HG03378 (cell line): Measurements from ENCODE around the gene NFIL3.
A peak's percentile ranks its signal among the peaks of the same experiment; 100 is the strongest.
"Not testable (repeated sequence)": the region's sequence is repeated elsewhere in the genome, so short reads cannot be mapped to it uniquely, and the experiment has no call there.

Source experiments
- ATAC-seq: cut with Tn5 transposase; IDR thresholded peaks from one replicate; pipeline ENCODE4 v1.9.1; 2021; ENCODE audit warnings: mild to moderate bottlenecking, moderate library complexity; ENCODE audit not compliant: unreplicated experiment

NFIL3 gene

GRCh38 chr9:91423785-91424402 is at the start of gene NFIL3:
Gene NFIL3, minus strand, starts transcription at chr9:91423832. Its CDS starts 13,098 bp downstream, at chr9:91410734.
- ATAC-seq, result peak; percentile 38

GRCh38 chr9:91471524-91471923 is 47.9 kb upstream of the NFIL3 start:
- ATAC-seq, result not testable (repeated sequence)

- ATAC-seq, result no peak
These were observed 41.8 kb upstream of the NFIL3 start for GRCh38 chr9:91465420-91465819.

DNA sequence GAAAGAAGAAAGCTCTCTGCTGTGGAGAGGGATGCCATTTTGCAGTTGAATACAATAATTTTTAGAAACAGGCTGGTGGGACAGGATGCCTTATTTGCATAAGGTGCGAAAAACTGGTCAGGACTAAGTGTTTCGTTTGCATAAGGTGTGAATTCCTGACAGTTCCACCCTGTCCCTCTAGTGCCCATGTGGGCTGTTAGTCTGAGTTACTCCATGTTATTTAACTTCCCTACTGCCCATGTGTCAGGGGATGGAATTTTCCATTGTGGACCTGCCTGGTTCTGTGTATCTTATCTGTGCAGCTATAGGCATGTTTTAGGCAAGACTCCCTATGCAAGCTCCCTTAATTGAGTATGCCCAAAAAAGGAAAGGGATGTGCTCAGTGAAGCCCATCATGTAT is 35.3 kb upstream of the NFIL3 start:
- no peak for ATAC-seq

DNA sequence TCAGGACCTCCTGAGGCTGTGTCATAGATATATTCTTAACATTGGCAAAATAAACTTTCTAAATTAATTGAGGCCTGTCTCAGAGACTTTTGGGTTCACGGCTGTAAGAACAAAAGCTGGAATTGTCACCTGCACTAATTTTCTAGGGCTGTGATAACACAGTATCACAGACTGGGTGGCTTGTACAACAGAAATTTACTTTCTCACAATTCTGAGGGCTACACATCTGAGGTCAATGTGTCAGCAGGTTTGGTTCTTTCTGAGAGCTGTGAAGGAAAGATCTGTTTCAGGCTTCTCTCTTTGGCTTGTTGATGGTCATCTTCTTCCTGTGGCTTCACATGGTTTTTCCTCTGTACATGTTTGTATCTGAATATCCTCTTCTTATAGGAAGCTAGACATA is 29.2 kb upstream of the NFIL3 start:
- no peak for ATAC-seq

DNA sequence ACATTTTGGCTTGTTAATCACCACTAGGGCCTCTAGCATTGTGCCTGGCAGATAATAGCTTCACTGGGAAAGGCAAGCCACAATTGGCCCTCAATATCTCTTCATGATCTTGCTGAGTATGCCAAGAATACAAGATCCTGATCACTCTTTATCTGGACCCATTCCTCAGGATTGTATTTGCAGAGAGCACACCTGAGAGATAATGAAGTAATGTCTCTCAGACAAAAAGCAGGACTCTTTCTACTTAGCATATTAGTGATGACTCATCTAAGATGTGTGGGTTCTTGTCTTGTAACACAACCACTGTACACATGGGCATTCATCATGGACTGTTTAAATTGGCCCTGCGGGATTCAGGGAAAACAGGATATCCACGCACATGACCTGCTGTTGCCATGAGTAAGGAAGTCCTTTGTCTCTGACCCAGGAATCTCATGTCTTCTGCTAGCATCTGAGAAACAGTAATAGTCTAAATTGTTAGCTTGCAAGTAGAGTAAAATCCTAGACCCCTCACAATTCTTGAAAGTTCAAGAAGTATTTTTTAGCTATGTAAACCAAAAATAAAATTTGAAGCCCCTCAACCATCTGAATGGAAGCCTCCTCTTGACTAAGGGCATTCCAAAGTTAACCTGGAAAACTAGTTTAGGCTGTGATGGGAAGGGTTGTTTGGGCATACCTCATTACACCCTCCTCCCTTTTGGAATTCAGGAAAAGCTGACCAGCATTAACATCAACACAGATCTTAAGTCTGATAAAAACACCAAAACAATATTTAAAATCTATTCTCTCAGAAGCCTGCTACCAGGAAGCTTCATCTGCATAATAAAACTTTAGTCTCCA is 28.0 kb upstream of the NFIL3 start:
- no peak for ATAC-seq

DNA sequence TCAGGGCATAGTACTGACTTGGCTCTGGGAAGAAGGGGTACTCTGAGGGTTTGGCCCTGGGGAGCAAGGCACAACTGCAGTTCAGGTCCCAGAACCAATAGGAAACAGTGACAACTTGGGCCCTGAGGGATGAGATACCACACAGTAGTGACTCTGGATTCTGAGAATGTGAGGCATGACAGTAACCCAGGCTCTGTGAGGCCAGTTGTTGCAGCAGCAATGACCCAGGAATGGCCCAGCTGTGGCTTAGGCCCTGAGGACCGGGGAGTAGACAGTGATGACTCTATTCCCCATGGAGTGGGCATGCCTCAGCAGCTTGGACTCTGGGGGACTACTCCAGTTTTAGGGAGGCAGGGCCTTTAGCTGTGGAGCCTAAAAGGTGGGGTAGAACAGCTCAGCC is 21.5 kb upstream of the NFIL3 start:
- ATAC-seq, result no peak

DNA sequence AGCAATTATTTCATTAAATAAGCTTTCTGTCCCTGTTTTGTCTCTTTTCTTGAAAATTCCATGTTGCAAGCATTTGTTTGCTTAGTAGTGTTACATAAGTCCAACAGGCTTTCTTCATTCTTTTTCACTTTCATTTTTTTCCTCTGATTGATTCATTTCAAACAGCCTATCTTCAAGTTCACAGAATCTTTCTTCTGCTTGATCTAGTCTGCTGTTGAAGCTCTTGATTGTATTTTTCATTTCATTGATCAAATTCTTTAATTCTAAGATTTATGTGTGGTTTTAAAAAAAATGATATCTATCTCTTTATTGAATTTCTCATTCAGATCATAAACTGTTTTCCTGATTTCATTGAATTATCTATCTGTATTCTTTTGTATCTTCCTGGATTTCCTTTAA is 20.4 kb upstream of the NFIL3 start:
- no peak for ATAC-seq

DNA sequence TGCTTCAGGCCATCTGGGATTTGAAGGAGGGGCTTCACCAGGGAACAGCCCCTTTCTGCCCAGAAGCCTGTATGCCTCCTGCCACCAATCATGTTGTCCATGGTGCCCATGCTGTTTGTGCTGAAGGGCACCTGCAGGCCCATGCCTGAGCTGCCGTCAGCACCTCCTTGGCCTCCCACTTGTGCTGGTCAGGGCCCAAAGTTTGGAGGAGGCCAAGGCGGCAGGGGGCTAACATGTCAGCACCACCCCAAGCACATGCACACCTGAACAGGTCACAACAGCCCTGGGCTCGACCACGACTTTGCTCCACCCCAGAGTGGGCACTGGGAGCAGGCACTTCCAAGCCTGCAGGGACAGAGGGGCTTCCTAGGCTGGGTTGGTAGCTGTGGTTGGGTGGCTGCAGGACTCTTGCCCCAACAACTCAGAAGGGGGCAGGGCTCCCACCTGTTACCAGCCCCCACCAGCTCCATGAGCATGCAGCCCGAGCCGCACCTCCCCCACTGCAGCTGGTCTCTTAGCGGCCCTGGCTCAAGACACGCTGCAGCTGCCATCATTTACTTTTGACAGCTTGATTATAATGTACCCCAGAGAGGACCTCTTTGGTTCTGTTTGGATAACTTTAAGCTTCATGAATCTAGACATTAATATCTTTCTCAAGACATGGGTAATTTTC is 19.8 kb upstream of the NFIL3 start:
- no peak for ATAC-seq

GRCh38 chr9:91436841-91437240 is 13.2 kb upstream of the NFIL3 start:
- no peak for ATAC-seq

- no peak for ATAC-seq
These were observed 9.5 kb upstream of the NFIL3 start for GRCh38 chr9:91433180-91433579.

GRCh38 chr9:91431485-91431884 is 7.9 kb upstream of the NFIL3 start:
- no peak for ATAC-seq

DNA sequence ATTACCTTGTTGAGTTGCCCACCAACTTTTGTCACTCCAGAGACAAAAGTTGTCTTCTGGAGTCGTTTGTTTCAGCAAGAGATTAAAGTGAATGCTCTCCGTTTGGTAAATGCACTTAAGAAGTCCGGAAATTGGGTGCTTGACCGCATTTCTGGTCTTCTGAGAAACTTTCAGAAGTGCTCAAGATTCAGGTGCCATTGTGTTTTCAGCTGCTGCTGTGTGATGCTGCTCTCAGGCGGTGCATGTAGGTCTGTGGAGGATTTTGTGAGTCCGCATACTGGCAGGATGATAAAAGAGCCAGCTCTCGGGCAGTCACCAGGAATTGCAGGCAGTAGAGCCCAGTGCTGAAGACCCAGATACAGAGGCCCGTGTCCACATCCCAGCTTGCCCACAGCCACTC is 5.9 kb upstream of the NFIL3 start:
- no peak for ATAC-seq

DNA sequence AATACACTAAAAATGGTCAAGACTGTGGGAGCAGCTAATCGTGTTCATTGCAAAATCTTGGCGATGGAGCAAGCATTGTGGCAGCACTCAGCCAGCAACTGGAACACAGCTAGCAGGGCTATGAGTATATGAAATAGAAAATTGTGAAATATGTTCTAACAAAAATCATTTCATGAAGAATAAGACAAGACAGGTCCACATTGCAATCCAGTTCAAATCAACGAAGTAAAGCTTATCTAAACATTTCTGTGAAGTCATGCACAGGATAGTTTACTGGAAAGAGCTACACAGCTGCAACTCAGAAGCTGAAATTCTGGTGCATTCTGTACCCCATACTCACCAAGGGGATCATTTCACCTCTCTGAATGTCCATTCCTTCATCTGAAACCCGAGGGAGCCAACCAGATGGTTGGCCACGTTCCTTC is 5.3 kb upstream of the NFIL3 start:
- ATAC-seq, result no peak

DNA sequence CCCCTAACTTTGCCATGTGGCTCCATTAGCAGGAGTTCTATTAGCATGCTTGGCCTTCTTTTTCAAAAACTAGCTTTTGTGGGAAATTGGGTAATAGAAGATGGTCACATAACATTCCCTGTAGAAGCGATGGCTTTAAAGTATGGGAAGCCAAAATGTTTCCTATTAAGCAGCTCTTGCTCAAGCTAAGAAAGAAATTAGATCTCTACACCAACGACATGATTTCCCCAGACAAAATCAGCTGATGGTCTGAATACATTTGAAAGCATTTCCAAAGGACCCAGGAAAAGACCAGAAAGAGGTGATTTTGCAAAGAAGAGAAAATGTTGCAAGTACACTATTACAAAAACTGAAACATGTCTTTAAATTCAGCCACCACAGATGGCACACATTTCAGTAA is 4.8 kb upstream of the NFIL3 start:
- ATAC-seq, result no peak

DNA sequence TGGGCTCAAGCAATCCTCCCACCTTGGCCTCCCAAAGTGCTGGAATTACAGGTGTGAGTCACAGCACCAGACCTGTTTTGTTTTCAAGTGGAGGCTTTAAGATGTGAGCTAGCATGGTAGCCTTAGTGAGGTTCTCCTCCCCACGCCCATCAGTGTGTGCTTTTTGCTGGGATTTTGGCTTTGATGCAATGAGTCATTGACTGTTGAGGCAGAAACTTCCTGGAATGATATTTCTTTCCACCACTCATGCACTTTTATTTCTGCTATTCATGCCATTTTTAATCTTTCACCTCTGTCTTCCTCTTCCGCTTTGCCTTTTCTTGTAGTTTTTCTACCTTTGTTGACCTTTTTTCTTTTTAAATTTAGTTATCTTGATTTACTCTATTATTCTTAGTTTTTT is 4.2 kb upstream of the NFIL3 start:
- no peak for ATAC-seq

- peak; percentile 37 for ATAC-seq
These were observed 2.6 kb upstream of the NFIL3 start for GRCh38 chr9:91426123-91426745.

DNA sequence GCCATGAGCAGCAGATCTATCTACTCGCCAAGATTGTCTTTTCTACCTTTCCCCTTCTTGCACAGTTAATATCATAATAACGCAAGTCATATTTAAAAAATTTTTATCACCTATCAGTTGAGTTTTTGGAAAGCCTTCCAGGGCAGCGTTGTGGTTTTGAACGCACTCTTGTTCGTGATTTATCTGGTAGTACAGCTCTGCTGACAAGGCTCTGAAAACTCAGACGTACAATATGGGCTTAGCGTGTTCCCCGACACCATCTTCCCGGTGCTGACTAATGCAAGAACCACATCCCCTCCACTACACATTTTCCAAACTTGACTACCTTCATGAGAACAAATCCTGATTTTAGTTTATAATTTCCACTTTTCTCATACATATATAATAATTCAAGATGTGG is 1.6 kb upstream of the NFIL3 start:
- no peak for ATAC-seq

DNA sequence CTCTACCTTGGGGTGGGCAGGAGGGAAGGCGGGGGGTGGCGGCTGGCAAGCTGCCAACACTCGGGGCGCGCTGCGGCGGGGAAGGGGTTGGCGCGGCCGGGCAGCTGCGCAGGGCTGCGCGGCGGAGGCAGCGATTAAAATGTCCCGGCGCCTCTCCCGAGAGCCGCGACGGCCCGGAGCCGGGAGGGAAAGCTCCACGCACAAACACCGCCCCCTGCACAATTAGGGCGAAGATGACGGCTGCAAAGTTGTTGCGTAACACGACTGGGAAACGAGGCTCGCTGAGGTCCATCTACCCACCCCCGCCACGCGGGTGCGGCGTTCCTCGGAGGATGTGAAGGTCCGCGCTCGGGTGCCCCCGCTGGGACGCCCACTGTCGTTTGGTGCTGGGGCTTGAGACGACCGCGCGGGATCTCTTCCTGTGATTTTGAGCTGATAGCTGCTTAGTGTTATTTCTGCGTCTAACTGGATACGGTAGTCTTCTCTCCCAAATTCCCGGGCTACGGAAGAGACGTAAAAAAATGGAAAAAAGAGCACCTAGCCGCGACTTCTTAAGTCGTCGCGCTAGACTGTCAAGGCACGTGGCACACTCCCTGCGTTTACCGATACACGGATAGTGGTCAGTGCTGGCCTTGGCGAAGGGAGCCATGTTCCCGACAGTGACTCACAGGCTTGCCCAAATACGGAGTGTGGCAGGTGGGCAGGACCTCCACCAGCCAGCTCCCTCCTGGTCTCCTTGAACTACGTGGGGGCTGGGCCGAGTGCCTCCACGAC is 958 bp upstream of the NFIL3 start:
- ATAC-seq, result no peak

DNA sequence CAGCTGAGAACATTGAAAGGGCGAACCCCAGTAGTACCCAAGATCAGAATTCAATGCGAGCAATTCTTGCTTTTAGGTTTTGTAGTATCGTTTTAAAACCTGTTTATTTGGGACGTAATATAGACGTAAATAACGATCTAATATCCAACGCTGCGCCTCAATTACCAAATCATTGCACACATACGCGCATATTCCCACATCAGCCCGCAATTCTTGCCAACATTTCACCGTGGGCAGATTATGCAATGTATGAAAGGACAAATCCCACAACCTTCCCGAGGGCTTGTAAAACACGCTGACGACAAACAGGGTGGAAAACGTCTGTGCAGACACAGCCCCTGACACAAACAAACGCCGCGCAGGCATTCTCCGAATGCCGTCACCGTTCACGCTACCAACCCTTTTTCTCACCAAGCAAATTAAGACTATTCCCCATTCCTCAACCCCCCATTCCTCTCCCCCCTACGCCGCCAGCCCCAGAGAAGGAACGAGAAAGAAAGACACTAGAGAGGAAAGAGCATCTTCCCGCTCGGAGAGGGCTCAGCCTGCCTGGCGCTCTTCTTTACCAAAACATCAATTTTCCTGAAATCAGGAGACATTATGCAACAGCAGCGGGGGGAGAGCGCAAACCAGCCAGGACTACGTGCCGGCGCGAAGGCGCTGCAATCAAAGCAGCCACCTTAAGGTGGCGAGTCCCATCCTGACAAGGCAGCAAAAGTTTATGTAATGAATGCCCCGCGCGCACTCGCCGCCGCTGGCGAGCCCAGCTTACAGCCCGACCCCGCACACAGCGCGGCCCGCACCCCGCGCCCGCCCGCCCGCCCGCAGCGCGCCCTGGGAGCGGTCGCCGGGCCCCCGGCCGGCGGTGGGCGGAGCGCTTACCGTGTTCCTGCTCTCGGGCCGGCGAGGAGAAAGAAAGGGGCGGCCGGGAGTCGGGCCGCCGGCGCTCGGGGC is 597 bp downstream of the NFIL3 start:
- ATAC-seq, result peak; percentile 38
